Stimulated activated CD4-positive, alpha-beta T cell treated with anti-CD3 and anti-CD28 coated beads, Interleukin-4, amount 100 ng/mL, for 1 hour (primary cell): ENCODE measurements around the gene PAQR8.

Experiments
- DNase-seq: peaks from one replicate; pipeline ENCODE4 v3.0.0-alpha.2; 2020

PAQR8 gene, protein sequence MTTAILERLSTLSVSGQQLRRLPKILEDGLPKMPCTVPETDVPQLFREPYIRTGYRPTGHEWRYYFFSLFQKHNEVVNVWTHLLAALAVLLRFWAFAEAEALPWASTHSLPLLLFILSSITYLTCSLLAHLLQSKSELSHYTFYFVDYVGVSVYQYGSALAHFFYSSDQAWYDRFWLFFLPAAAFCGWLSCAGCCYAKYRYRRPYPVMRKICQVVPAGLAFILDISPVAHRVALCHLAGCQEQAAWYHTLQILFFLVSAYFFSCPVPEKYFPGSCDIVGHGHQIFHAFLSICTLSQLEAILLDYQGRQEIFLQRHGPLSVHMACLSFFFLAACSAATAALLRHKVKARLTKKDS

DNA sequence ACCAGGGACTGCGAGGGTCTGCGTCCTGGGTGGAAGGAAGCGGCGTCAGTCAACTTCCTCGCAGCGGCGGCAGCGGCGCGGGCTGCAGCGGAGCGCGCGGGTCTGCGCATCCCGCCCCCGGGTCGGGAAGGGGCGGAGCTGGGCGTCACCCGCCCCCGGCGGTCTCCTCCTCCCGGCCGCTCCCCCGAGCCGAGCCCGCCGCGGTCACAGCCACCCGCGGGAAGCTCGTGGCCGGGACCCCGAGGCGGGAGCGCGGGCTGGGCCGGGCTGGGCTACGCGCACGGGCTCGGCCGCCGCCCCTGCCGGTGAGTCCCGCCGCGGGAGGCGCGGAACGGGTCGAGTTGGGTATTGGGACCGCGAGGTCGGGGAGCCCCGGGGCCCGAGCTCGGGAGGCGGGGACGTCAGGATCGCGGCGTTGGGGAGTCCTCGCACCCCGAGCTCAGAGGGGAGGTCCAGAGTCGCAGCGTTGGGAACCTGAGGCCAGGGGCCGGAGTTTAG lies at the start of gene PAQR8:
Gene PAQR8, plus strand, starts transcription at position 207 of the 498 bp plus-strand sequence. CDS start 41,063 bp downstream, outside the sequence.
- DNase-seq = peak; percentile 82

DNA sequence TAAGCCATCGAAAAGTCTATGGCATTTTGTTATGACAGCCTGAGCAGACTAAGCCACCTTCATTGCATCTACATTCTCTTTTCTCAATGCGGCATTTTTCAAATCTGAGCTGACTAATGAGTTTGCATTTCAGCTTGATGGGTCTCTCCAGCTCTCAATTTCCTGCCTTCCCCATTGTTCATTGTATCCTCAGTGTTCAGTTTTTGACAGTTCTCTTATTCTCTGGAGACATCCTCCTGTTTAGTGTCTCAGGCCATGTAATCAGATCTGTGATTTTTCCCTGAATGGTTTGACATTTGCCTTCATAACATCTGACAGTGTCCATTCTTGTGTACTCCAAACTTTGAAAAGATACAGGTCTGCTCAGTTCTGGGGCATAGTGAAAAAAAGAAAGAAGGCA lies 49.5 kb upstream of the PAQR8 start:
- DNase-seq = no peak

GRCh38 chr6:52314752-52315151 lies 47.2 kb upstream of the PAQR8 start:
- no peak for DNase-seq

- DNase-seq = no peak
Observed at GRCh38 chr6:52317211-52317610, 44.7 kb upstream of the PAQR8 start.

DNA sequence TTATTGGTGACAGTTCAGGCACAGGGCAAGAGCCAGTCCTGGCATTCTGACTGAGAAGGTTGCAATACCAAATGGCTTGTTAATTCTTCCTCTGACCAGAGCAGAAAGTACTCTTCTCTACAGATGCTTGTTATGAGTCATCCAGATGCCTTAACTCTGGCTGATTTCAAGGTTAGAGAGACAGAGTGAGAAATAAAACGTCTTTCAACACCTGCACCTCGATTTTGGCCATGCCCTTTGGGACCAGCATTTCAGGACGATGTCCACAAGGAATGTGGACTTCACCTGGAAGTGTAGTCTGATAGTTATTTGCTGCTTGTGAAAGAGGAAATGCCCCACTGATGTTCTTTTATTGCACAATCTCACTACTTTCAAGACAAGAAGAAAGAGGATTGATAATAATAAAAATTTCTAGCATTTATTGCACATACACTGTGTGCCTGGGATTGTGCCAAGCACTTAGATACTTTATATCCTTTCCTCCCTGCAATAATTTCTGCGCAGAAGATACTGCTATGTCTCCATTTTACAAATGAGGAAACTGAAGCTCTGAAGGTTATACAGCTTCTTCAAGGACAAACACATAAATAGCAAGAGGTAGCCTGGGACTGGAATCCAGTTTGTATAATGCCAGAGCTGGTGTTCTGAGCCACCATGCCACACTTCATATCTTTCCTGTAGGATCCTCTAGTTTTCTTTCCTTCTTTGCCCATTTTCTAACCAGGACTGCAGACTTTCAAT lies 43.9 kb upstream of the PAQR8 start:
- DNase-seq = no peak

DNA sequence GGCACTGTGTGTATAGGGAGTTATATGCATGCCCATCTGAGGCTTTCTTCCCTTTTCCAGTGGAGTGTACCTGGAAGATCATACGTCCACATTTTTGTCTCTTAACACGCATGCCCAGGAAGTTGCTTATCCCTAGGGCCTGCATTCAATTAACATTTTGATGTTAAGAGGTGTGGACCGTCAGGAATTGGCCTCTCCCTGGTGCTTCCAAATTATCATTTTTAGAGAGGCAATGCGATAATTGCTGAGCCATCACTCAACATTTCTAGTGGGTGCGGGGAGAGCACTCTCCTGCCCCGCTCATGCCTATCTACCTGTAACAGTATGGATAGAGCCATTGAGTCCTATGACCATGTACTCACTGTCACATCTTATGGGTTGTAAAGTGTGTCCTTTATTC lies 37.8 kb upstream of the PAQR8 start:
- no peak for DNase-seq

DNA sequence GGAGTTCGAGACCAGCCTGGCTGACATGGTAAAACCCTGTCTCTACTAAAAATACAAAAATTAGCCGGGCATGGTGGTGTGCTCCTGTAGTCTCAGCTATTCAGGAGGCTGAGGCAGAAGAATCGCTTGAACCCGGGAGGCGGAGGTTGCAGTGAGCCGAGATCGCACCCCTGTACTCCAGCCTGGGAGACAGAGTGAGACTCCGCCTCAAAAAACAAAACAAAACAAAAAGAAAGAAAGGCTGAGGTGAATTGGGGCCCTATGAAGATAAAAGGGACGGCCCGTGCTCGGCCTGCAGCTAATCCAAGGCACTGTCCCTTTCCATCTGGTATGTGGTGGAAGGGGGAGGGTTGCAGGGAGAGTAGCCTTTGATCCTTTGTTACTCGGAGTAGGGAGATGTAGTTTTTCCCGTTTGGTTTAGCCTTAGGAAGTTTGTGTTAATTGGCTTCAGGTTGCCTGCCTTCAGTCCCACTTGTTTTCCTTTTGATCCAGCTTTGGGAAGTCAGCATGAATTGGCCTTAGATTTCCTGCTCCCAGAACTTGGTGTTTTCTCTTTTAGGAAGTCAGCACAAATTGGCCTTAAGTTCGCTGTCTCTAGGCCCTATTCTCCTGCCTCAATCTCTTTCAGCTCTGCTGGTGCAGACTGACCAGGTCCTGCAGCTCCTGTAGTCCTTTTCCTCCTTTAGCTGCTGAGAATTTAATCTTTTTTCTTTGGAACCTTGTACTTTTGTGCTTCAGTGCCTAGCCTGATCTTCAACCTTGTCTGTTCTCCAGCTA lies 36.1 kb upstream of the PAQR8 start:
- DNase-seq = no peak

GRCh38 chr6:52326540-52327364 lies 35.2 kb upstream of the PAQR8 start:
- no peak for DNase-seq

GRCh38 chr6:52328303-52328662 lies 33.7 kb upstream of the PAQR8 start:
- DNase-seq = no peak

DNA sequence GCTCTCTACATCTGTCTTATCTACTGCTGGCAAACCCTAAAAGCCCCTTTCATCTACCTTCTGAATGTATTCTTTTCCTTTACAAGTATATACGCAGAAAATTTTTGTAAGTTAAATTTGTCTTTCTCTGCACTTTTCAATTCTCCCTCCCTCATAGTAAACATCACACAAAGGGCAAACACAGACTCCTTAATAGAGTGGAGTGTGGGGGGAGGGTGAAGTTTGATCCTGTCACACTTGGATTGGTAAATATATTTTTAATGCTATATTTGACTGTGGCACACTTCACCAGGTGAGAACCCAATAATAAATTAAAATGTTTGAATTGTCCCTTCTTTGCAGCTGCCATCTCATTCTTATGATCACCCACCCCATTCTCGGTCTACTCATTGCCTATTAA lies 33.2 kb upstream of the PAQR8 start:
- DNase-seq = no peak

GRCh38 chr6:52330470-52330869 lies 31.5 kb upstream of the PAQR8 start:
- no peak for DNase-seq

DNA sequence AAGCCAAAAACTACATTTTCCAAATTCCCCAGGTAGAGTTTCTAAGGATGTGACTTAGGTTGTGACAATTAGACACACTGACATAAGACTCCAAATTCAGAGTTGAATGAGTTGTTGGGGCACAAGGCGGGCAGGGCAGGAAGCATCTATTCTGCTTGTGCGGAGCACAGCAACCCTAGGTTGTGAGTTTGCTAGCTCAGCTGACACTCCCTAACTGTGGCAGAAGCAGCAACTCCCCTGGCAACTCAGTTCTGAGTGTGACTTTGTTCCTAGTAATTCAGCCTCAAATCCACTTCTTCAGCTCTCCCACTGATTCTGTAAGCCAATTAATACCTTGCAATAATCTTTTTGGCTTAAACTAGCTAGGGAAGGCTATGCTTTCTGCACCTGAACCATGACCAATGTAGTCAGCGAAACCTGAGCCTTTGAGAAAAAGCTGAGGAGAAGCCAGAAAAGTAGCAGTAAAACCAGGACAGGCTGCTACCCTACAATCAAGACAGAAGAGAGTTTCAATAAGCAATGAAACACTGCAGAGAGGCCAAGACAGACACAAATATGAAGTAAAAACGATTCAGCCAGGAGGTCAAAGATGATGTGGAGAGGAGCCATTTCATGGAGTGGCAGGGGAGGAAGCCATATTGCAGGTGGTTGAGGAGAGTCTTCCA lies 30.0 kb upstream of the PAQR8 start:
- no peak for DNase-seq

GRCh38 chr6:52333840-52334200 lies 28.1 kb upstream of the PAQR8 start:
- no peak for DNase-seq

DNA sequence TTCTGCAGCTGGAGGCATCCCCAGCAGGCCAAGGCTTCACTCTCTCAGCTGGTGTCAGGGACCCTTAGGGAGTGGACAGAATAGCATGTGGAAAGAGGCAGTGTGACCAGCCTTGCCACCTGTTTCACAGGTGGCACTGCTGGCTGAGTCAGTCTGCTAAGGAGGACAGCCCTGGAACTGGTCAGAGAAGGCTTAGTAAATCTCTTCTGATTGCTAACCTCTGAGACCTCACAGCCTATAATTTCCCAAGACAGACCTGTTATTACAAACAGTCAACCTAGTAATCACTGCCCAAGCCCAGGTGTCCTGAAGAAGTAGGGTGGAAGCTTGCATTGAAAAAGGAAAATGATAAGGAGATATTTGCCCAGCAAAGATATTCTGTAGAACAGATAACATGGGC lies 26.4 kb upstream of the PAQR8 start:
- DNase-seq = no peak

GRCh38 chr6:52336919-52337561 lies 24.9 kb upstream of the PAQR8 start:
- no peak for DNase-seq

DNA sequence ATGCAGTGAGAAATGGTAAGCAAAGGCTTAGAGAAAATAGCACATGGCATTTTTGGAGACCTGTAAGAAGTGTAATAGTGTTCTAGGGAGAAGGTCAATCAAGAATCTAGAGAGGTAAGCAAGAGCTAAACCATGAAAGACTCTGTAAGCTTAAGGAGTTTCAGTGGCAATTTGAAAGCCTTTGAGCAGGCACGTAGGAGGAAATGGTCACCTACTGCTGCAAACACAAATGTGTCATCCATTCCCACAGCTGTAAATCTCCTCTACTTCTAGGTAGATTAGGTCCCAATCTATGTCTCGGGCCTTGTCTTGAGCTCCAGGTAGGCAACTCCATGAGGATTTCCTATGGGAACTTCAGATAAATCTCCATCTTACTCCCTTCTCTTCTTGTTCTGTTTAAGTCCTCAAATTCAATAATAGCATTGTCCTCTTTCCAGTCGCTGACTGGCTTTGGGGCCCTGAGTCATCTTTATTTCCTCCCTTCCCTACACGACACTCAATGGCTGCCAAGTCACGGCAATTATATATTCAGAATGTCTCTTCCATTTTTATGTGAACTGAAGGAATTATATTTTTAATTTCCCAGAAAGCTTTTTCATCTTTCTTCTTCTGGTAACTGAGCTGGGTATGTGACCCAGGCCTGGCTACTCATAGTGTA lies 24.2 kb upstream of the PAQR8 start:
- DNase-seq = no peak

DNA sequence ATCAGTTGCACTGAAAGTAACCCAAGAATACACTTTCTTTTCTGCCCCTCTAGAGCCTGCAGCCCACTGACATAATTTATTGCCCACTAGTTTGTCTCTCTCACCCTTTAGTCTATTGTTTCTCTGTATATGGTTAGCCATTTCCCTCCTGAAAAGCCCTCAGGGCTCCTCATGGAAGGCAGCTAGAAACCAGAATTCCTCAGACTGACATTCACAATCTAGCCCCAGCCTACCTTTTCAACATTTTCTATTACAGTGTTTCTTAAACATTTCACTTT lies 21.4 kb upstream of the PAQR8 start:
- DNase-seq = no peak

DNA sequence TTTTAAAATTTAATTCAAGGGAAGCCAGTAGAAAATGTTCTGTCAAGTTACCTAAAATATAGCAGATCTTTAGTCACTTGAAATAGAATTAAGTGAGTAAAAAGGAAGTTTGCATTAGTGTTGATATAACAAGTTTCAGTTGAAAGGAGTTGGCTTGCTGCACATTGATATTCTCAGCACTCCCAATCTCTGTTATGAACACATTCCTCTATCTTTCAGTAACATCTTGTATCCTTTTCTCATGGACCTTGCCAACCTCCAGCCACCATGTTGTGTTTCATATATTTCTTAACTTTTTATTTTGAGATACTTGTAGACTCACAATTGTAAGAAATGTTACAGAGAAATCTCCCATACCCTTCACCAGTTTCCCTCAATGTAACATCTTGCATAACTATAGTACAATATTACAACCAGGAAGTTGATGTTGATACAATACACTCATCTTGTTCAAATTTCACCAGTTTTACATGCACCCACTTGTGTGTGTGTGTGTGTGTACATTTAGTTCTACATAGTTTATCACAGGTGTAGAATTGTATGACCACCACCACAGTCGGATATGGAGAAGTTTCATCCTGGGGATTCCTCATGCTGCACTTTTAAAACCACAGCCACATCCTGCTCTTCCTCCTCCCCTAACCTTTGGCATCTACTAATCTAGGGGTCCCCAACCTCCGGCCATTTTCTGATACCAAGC lies 20.2 kb upstream of the PAQR8 start:
- no peak for DNase-seq

DNA sequence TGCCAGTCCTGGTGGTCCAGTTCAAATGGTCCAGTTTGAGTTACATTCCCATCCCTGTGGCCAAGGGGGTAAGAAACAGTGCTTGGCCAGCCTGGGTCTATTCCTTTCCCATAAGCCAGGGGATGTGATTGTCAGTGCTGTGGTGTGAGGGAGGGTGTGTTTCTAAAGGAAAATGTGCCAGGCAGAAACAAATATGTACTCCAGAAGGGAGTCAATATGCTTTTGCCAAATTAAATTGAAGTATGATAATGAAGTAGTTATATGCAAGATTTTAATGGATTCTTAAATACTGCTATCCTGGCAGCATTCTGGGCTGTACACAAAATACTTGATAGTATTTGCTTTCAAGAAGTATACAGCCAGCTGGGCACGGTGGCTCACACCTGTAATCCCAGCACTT lies 16.6 kb upstream of the PAQR8 start:
- no peak for DNase-seq

- DNase-seq = no peak
Observed at GRCh38 chr6:52346503-52346902, 15.4 kb upstream of the PAQR8 start.

DNA sequence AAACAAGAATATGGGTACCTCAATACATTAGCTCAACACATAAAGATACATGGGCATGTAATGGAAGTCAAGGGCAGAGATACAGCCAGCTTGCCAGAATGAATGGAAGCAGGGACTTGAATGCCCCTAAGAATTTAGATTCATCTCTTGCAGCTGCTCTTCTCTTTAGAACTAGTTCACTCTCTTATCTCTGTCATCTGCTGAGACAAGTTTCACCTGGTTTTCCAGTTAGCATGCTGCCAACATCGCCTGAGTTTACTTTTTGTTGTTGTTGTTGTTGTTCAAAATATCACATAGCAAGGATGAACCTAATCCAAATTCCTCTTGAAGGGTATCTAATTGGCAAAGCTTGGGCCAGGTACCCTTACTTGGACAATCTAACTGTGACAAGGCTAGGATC lies 14.1 kb upstream of the PAQR8 start:
- no peak for DNase-seq
